Large intestine (tissue), 3 donors: Measurements from ENCODE around the gene KLK15. TPM values are rescaled to one million over a fixed set of nuclear protein-coding genes. Genes with fewer than 3 reads are reported as not detected.

Source experiments
- DNase-seq, 2 donors: peaks; one replicate each; pipeline versions ENCODE4 v3.0.0 to v3.0.0-alpha.2; 2013
- H3K27ac ChIP-seq: one replicate; pipeline ENCODE4 v1.5.1; 2013; ENCODE audit warnings: low read length
- H3K27me3 ChIP-seq: 2 replicates; pipeline ENCODE4 v1.6.1; 2013; ENCODE audit warnings: low read length; ENCODE audit not compliant: control insufficient read depth, insufficient read depth
- H3K36me3 ChIP-seq: 2 replicates; pipeline ENCODE4 v1.6.1; 2013; ENCODE audit warnings: low read length; ENCODE audit not compliant: control insufficient read depth, insufficient read depth
- H3K4me1 ChIP-seq: one replicate; pipeline ENCODE4 v1.6.1; 2013; ENCODE audit warnings: low read length; ENCODE audit not compliant: control insufficient read depth, insufficient read depth
- H3K4me3 ChIP-seq: one replicate; pipeline ENCODE4 v1.5.1; 2013; ENCODE audit warnings: low read length
- H3K9me3 ChIP-seq: one replicate; pipeline ENCODE4 v1.6.1; 2013; ENCODE audit warnings: mild to moderate bottlenecking, low read depth, low read length, moderate library complexity; ENCODE audit not compliant: control insufficient read depth
- WGBS: methylation state at CpG from one replicate; pipeline ENCODE4 v1.1.5; 2013; ENCODE audit warnings: low lambda C conversion rate; ENCODE audit not compliant: insufficient coverage; 5-methylcytosine and 5-hydroxymethylcytosine counted together
- polyA plus RNA-seq: library from polyadenylated mRNA; unstranded; fragments of 120-200 nt; gene quantifications from one replicate; pipeline ENCODE4 v1.2.1, GENCODE V29; 2013

The KLK15 gene
- polyA plus RNA-seq, 1 donor, result 0.10 TPM

- DNase-seq, result peak; percentile 45 to 68
- peaks cover 39% of the 10 kb centered on the region for H3K36me3 ChIP-seq
- no CpG with 5 or more reads among the region's 9 CpGs for WGBS
Observed at GRCh38 chr19:50796128-50796633, 37.2 kb downstream of the KLK15 start.

GRCh38 chr19:50795664-50796073 lies 37.7 kb downstream of the KLK15 start:
- H3K27ac ChIP-seq, result no peak overlapping the region

More at GRCh38 chr19:50796128-50796633, 37.2 kb downstream of the KLK15 start:
- H3K27ac ChIP-seq, result no peak overlapping the region
- peaks cover 2% of the 10 kb centered on the region for H3K9me3 ChIP-seq
- peaks cover 3% of the 10 kb centered on the region for H3K27me3 ChIP-seq
- peaks cover 6% of the 10 kb centered on the region for H3K4me1 ChIP-seq
- H3K4me3 ChIP-seq, result no peak overlapping the region

GRCh38 chr19:50794876-50795663 lies 38.3 kb downstream of the KLK15 start:
- Histone ChIP-seq H3K27ac (no peak overlapping the region), H3K9me3 (peaks cover 2% of the 10 kb centered on the region), H3K36me3 (peaks cover 32% of the 10 kb centered on the region), H3K27me3 (peaks cover 3% of the 10 kb centered on the region), H3K4me3 (no peak overlapping the region), H3K4me1 (peaks cover 6% of the 10 kb centered on the region)
- no CpG with 5 or more reads among the region's 18 CpGs for WGBS
- DNase-seq, result no peak

More at GRCh38 chr19:50795664-50796073, 37.7 kb downstream of the KLK15 start:
- no peak for DNase-seq
- no CpG with 5 or more reads among the region's 4 CpGs for WGBS
- H3K36me3 ChIP-seq, result peaks cover 34% of the 10 kb centered on the region
- H3K4me3 ChIP-seq, result no peak overlapping the region
- H3K4me1 ChIP-seq, result peaks cover 6% of the 10 kb centered on the region
- peaks cover 2% of the 10 kb centered on the region for H3K9me3 ChIP-seq
- H3K27me3 ChIP-seq, result peaks cover 3% of the 10 kb centered on the region

GRCh38 chr19:50794074-50794875 lies 39.1 kb downstream of the KLK15 start:
- Histone ChIP-seq H3K27me3 (peaks cover 3% of the 10 kb centered on the region), H3K27ac (no peak overlapping the region), H3K4me3 (no peak overlapping the region), H3K4me1 (peaks cover 6% of the 10 kb centered on the region), H3K36me3 (peaks cover 24% of the 10 kb centered on the region), H3K9me3 (peaks cover 2% of the 10 kb centered on the region)
- peak; percentile 30 to 63 for DNase-seq
- no CpG with 5 or more reads among the region's 16 CpGs for WGBS

- H3K27me3 ChIP-seq, result peaks cover 3% of the 10 kb centered on the region
- H3K4me1 ChIP-seq, result peaks cover 6% of the 10 kb centered on the region
- H3K27ac ChIP-seq, result no peak overlapping the region
- DNase-seq, result no peak
- H3K9me3 ChIP-seq, result peaks cover 2% of the 10 kb centered on the region
- no CpG with 5 or more reads among the region's 11 CpGs for WGBS
- H3K4me3 ChIP-seq, result no peak overlapping the region
- peaks cover 19% of the 10 kb centered on the region for H3K36me3 ChIP-seq
Observed at GRCh38 chr19:50793558-50794065, 39.8 kb downstream of the KLK15 start.

GRCh38 chr19:50792272-50793250 lies 40.8 kb downstream of the KLK15 start:
- DNase-seq, result no peak
- Histone ChIP-seq H3K27ac (no peak overlapping the region), H3K36me3 (peaks cover 9% of the 10 kb centered on the region), H3K9me3 (peaks cover 2% of the 10 kb centered on the region), H3K4me3 (no peak overlapping the region), H3K4me1 (peaks cover 6% of the 10 kb centered on the region), H3K27me3 (peaks cover 3% of the 10 kb centered on the region)
- 93% methylated on average over 3 of the region's 13 CpGs for WGBS

GRCh38 chr19:50791594-50792271 lies 41.6 kb downstream of the KLK15 start:
- WGBS, result no CpG with 5 or more reads among the region's 47 CpGs
- no peak overlapping the region for H3K27ac ChIP-seq
- H3K4me3 ChIP-seq, result no peak overlapping the region
- peaks cover under 1% of the 10 kb centered on the region for H3K36me3 ChIP-seq
- H3K4me1 ChIP-seq, result peaks cover 6% of the 10 kb centered on the region
- no peak for DNase-seq
- H3K27me3 ChIP-seq, result peaks cover 3% of the 10 kb centered on the region
- H3K9me3 ChIP-seq, result peaks cover 2% of the 10 kb centered on the region

GRCh38 chr19:50790922-50791467 lies 42.4 kb downstream of the KLK15 start:
- H3K4me3 ChIP-seq, result no peak overlapping the region
- WGBS, result 86% methylated on average over 4 of the region's 6 CpGs
- DNase-seq, result no peak
- H3K4me1 ChIP-seq, result peaks cover 6% of the 10 kb centered on the region
- no peaks in the 10 kb centered on the region for H3K36me3 ChIP-seq
- H3K27me3 ChIP-seq, result peaks cover 3% of the 10 kb centered on the region
- no peak overlapping the region for H3K27ac ChIP-seq
- H3K9me3 ChIP-seq, result peaks cover 2% of the 10 kb centered on the region

GRCh38 chr19:50790396-50790795 lies 43.0 kb downstream of the KLK15 start, which contains the start of gene ACP4:
Gene ACP4, plus strand, starts transcription at chr19:50790415. Its CDS starts 0 bp downstream, at chr19:50790415.
- H3K4me3 ChIP-seq, result no peak within 1 kb of the TSS
- DNase-seq, result no peak
- no peak within 1 kb of the TSS for H3K27ac ChIP-seq
- peaks cover 6% of the 10 kb centered on the region for H3K4me1 ChIP-seq
- H3K36me3 ChIP-seq, result no peaks in the 10 kb centered on the region
- H3K9me3 ChIP-seq, result peaks cover 2% of the 10 kb centered on the region
- WGBS, result no CpG with 5 or more reads among the region's 15 CpGs
- peaks cover 7% of the 10 kb centered on the region for H3K27me3 ChIP-seq
